Fibroblast of skin of left quadriceps (primary cell): Measurements from ENCODE around the gene RITA1.
"Not testable (repeated sequence)": the region's sequence is repeated elsewhere in the genome, so short reads cannot be mapped to it uniquely, and the experiment has no call there.

Experiments
- DNase-seq, 2 experiments: peaks; one replicate each; pipeline ENCODE4 v3.0.0-alpha.2; 2013; ENCODE audit warnings: low read depth in 2 of 2

RITA1 gene, protein sequence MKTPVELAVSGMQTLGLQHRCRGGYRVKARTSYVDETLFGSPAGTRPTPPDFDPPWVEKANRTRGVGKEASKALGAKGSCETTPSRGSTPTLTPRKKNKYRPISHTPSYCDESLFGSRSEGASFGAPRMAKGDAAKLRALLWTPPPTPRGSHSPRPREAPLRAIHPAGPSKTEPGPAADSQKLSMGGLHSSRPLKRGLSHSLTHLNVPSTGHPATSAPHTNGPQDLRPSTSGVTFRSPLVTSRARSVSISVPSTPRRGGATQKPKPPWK

DNA sequence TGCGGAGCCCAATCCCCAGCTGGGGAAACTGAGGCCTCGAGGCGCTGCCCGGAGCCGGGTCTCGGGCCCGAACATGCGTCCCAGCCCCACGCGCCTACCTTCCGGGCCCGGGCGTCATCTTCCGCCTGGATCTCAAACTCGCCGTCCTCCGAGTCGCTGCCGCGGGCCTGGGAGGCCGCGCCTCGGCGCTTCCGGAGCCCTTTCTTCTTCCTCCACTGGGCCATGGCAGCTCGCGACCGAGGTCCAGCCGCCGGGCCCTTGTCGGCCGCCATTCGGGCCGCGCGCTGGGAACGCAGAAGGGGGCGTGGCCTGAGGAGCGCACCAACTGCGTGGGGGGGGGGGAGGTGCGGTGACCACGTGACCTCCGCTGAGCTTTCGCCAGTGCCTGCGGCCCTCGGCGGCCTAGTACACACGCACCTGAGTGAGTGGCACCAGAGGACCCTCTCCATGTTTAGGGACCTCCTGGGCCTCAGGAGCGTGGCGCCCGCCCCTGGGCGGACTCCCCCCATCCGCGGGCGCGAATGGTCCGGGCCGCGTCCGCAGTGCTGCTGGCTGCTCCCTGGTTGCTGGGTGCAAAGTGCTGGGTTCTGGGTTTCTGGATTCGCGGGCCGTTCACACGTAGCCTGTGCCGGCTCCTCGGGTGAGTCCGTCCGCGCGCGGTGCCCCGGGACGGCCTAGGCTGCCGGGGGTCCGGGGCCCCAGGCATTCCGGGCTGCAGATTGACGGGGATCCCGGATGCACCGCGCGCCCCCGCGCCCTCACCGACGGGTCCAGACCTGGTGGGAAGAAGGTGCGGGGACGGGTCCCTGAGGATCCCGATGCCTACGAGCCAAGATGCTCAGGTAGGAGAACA is at the start of gene RITA1, which contains the start of gene DDX54:
Gene RITA1, plus strand, starts transcription at position 542 of the 853 bp plus-strand sequence. CDS start 1,026 bp downstream, outside the sequence.
Gene DDX54, minus strand, starts transcription at position 299 of the 853 bp plus-strand sequence. Its CDS starts 27 bp downstream, at position 272.
- peak in 1 of 2 experiments; percentile 42 for DNase-seq

- DNase-seq: no peak
These were observed 49.2 kb upstream of the RITA1 start for GRCh38 chr12:113136128-113136989.

DNA sequence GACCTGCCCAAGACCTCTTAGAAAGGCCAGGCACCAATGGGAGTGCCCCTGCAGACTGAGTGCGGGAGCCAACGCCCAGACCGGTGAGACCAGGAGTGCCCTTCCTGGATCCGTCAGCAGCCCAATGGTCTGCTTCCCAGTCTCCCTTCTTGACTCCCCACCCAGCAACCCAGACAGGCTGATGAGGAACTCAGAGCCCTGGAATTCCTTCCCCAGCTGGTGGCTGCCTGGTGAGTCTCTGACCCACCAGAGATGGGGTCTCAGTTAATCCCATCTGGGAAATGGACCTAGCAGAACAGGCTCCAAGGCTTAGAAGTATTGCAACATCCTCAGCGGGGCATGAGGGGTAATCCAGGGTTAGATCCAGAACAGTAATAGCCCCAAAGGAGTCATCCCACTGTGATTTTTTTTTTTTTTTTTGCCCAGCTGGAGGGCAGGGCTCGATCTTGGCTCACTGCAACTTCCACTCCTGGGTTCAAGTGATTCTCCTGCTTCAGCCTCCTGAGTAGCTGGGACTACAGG is 48.5 kb upstream of the RITA1 start:
- no peak for DNase-seq

DNA sequence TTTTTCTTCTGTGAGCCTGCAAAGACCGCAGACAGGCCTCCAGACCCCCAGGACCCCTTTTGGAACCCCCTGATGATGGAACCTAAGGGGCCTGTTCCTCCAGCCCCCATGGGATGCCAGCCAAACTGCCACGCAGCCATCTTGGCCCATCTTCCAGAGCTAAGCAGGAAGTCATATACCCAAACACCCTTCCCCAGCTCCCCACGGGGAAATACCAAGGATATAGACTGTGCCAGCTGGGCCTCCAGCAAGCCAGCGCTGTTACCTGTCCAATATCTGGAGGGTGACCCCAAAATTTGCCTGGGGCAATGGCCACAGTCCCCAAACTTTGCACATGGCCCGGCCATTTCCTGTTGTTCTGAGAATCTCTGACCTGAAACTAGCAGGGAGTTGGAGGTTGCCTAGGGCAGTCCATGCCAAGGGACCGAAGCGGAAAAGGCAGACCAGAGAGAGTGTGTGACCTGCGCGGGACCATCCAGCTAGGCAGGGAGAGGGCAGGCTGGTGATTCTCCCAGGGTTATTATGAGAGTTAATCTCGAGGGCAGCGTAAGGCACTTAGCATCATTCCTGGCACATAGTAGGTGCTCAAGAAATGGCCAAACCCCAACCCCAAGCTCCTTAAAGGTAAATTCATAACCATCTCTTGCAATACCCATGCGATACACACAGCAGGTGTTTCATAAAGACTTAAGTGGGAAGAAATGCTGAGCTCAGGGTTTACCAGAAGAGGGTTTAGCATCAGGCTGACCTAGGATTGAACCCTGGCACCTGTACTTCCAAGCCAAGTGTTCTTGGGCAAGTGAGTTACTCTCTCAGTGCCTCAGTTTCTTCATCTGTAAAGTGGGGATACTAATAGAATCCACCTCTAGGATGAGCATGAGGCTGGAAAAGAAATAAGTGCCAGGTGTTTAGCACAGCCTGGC is 47.4 kb upstream of the RITA1 start:
- DNase-seq: no peak

DNA sequence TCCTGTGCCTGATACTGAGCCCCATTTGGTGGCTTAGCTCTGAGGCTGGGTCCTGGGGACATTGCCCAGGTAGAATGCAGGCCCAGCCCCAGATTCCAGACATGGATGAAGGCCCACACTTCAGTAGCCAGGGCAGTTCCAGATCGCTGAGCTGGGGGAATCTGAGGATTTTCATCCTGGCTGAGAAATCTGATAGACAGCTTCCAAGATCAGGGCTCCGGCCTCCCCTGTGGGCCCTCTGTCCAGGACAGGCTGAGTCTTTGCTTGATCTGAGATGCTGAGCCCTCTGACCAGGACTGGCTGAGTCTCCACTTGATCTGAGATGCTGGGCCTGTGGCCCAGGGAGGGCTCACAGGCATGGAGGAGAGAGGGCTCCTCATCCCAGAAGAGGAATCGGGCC is 46.7 kb upstream of the RITA1 start:
- no peak for DNase-seq

DNA sequence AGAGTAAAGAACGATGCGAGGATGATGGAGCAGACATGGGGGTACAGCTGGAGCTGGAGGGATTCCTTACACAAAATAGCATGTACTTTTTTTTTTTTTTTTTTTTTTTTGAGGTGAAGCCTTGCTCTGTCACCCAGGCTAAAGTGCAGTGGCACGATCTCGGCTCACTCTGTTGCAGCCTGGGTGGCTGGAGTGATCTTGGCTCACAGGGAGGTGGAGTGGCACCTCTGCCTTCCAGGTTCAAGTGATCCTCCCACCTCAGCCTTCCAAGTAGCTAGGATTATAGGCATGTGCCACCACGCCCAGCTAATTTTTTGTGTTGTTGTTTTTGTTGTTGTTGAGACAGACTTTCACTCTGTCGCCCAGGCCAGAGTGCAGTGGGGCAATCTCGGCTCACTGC is 44.8 kb upstream of the RITA1 start:
- DNase-seq: no peak

- not testable (repeated sequence) for DNase-seq
These were observed 43.8 kb upstream of the RITA1 start for GRCh38 chr12:113141716-113142115.

GRCh38 chr12:113142173-113142885 is 43.2 kb upstream of the RITA1 start:
- no peak for DNase-seq

DNA sequence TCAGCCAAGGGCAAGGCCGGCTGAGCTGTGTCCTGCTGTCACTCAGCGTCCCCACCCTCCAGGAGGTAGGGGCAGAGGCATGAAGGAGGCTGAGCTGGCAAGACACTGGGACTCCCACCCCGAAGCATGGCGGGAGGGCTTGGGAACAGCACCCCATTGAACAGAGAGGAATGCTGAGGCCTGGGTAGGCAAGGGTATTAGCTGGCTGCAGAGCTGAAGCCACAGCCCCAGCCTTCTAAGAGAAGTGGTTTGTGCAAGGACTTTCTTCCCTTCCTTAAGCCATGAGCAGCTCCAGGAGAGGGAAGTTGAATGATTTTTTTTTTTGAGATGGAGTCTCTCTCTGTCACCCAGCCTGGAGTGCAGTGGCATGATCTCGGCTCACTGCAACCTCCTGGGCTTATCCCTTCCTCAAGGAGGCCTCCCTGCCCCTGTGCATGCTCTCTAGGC is 42.6 kb upstream of the RITA1 start:
- no peak for DNase-seq

GRCh38 chr12:113143959-113144358 is 41.6 kb upstream of the RITA1 start:
- no peak for DNase-seq

GRCh38 chr12:113144806-113145205 is 40.7 kb upstream of the RITA1 start:
- no peak for DNase-seq

DNA sequence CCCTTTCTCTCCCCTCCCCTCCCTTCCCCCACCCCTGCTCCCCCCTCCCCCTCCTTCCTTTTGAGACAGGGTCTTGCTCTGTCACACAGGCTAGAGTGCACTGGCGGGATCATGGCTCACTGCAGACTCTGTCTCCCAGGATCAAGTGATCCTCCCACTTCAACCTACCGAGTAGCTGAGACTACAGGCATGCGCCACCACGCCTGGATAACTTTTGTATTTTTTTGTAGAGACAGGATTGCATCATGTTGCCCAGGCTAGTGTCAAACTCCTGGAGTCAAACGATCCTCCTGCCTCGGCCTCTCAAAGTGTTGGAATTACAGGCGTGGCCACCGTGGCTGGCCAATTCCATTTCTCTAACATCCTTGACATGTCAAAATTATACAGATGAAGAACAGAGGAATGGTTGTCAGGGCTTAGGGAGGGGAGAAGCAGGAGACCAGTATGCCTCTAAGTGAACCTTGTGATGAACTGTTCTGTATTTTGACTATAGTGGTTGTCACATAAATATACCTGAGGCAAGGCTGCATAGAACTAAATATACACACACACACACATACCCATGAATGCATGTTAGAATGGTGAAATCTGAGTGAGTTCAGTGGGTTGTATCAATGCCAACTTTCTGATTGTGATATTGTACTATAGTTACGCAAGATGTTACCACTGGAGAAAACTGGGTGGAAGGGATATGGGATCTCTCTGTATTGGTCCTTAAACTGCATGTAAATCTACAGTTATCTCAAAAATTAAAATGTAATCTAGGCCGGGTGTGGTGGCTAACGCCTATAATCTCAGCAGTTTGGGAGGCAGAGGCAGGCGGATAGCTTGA is 39.6 kb upstream of the RITA1 start:
- DNase-seq: no peak

DNA sequence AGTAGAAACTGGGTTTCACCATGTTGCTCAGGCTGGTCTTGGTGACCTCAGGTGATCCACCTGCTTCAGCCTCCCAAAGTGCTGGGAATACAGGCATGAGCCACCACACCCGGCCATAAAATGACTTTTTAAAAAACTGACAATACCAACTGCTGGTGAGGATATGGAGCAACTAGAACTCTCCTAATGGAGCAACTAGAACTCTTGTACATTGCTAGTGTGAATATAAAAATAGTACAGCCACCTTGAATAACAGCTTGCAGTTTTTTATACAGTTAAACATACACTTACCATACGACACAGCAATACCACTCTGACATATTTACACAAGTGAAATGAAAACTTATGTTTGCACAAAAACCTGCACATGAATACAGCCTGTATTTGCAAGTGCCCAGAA is 38.5 kb upstream of the RITA1 start:
- DNase-seq: no peak

DNA sequence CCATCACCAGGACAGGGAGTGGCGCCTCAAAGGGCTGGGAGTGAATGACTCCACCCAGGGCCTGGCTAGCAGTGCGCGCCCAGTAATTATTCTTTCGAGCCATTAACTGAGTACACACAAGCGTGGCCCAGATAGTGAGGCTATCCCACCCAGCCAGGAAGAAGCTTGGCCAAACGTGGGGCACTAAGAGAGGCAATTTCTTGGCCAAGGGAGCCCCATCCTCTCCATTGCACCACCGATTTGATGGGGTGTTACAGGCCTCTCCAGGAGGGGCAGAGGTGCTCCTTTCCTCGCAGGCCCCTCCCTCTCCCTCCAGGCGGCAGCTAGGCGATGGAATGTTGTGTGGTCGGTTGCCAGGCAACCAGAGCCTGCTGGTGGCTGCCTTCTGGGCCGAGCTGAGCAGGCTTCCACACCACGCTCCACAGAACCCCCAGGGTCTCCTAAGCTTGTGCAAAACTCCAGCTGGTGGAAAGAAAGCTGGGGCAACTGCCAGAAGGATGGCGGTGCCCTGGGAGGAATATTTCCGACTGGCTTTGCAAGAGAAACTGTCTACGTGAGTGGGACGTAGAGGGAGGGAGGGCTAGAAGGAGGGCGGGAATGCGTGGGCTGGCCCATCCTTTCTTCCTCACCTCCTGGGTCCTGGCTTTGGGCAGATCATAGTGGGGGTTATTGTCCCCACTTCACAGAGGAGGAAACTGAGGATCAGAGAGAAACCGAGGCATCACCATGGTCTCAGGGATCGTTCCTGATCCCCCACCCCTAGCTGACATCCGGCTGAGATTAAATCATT is 36.0 kb upstream of the RITA1 start, which contains the start of gene CFAP73:
Gene CFAP73, plus strand, starts transcription at position 364 of the 790 bp plus-strand sequence. Its CDS starts 134 bp downstream, at position 498.
- peak; percentile 69 to 72 for DNase-seq

- DNase-seq: no peak
These were observed 33.9 kb upstream of the RITA1 start for GRCh38 chr12:113151655-113152054.

GRCh38 chr12:113152196-113152834 is 33.2 kb upstream of the RITA1 start:
- DNase-seq: no peak
